DND-41 (cell line): ENCODE data around the gene RNF31.
"Not testable (repeated sequence)": the region's sequence is repeated elsewhere in the genome, so short reads cannot be mapped to it uniquely, and the experiment has no call there.

ENCODE experiments used
- CTCF ChIP-seq: IDR thresholded peaks from 2 replicates; pipeline ENCODE4 v1.5.1; 2012; ENCODE audit warnings: borderline replicate concordance, low read length, moderate library complexity, mild to moderate bottlenecking; ENCODE audit not compliant: poor library complexity, severe bottlenecking; ENCODE audit errors: extremely low read depth
- EZH2 ChIP-seq: IDR thresholded peaks from 3 replicates; pipeline ENCODE4 v1.6.1; 2012; ENCODE audit warnings: borderline replicate concordance, low read depth, mild to moderate bottlenecking, moderate library complexity, low read length, inconsistent platforms; ENCODE audit not compliant: severe bottlenecking

GRCh38 chr14:24105609-24106239 lies 41.6 kb upstream of the RNF31 start:
- TF ChIP-seq CTCF, EZH2: not testable (repeated sequence)
